Mesothelial cell of epicardium (in vitro differentiated cells): ENCODE results near the gene ADAMTSL1. TPM values are rescaled to one million over a fixed set of nuclear protein-coding genes. Genes with fewer than 3 reads are reported as not detected.

ENCODE experiments used
- DNase-seq, 2 experiments: peaks; one replicate each; pipeline ENCODE4 v3.0.0; 2021; ENCODE audit warnings: low spot score in 2 of 2; ENCODE audit not compliant: unreplicated experiment in 2 of 2
- H3K27ac Mint-ChIP-seq: 2 replicates; pipeline ENCODE4 v1.8.0; 2021; ENCODE audit warnings: mixed read lengths
- H3K27me3 Mint-ChIP-seq: 2 replicates; pipeline ENCODE4 v1.8.0; 2021; ENCODE audit warnings: low read depth, mixed read lengths
- H3K36me3 Mint-ChIP-seq: 2 replicates; pipeline ENCODE4 v1.8.0; 2021; ENCODE audit warnings: mixed read lengths
- H3K4me1 Mint-ChIP-seq: 2 replicates; pipeline ENCODE4 v1.8.0; 2021; ENCODE audit warnings: mixed read lengths
- H3K4me3 Mint-ChIP-seq: 2 replicates; pipeline ENCODE4 v1.8.0; 2021; ENCODE audit warnings: mild to moderate bottlenecking, moderate library complexity, mixed read lengths
- H3K9me3 Mint-ChIP-seq: 2 replicates; pipeline ENCODE4 v1.8.0; 2021; ENCODE audit warnings: mixed read lengths
- total RNA-seq: library from RNA; stranded (reverse); gene quantifications from 3 replicates; pipeline ENCODE4 v1.2.1, GENCODE V29; 2021
- TF ChIP-seq, protein P1 (sequence below): fragments of 200-600 bp; sonication (generic); IDR thresholded peaks from one replicate; pipeline ENCODE4 v1.5.0; 2021; ENCODE audit warnings: antibody characterized with exemption; ENCODE audit not compliant: unreplicated experiment

Gene ADAMTSL1
- total RNA-seq, 1 donor from 2014 or later: 48.0 TPM

DNA sequence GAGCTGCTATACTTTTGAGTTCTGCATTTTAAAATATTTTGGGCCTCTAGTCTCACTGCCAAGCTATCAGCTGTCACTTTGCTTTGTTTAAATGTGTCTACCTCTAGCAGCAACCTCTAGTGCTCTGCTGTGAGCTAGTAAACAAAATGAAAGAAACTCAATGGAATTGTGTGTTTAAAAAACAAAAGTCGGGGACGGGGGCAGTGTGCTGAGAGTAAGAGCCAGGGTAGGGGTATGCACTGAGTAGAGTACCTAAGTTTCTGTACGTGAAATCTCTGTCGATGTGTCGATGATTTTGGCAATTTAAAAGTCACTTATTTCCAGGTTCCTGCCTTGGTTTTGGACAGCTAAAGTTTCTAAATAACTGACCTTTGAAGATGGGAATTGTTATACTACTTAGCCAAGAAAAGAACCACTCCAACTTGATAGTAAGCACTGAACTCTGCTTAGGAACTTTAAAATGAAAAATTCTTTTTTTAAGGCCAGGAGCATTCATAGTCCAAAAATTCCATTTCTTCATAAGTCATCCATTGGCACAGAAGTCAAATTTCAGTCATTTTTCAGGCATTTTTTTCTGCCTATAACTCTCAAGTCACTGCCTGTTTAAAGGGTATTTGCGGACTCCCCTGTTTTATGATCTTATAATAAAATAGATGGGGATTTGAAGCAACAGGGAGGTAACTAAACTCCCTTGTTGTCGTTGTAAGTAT is 447.6 kb downstream of the ADAMTSL1 start:
- Mint-ChIP-seq H3K27me3 (no peaks in the 10 kb centered on the region), H3K4me3 (no peak overlapping the region), H3K36me3 (no peaks in the 10 kb centered on the region), H3K9me3 (no peaks in the 10 kb centered on the region), H3K4me1 (peaks cover 8% of the 10 kb centered on the region), H3K27ac (no peak overlapping the region)
- no peak for DNase-seq
- TF ChIP-seq, protein P1, sequence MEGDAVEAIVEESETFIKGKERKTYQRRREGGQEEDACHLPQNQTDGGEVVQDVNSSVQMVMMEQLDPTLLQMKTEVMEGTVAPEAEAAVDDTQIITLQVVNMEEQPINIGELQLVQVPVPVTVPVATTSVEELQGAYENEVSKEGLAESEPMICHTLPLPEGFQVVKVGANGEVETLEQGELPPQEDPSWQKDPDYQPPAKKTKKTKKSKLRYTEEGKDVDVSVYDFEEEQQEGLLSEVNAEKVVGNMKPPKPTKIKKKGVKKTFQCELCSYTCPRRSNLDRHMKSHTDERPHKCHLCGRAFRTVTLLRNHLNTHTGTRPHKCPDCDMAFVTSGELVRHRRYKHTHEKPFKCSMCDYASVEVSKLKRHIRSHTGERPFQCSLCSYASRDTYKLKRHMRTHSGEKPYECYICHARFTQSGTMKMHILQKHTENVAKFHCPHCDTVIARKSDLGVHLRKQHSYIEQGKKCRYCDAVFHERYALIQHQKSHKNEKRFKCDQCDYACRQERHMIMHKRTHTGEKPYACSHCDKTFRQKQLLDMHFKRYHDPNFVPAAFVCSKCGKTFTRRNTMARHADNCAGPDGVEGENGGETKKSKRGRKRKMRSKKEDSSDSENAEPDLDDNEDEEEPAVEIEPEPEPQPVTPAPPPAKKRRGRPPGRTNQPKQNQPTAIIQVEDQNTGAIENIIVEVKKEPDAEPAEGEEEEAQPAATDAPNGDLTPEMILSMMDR: no peak

DNA sequence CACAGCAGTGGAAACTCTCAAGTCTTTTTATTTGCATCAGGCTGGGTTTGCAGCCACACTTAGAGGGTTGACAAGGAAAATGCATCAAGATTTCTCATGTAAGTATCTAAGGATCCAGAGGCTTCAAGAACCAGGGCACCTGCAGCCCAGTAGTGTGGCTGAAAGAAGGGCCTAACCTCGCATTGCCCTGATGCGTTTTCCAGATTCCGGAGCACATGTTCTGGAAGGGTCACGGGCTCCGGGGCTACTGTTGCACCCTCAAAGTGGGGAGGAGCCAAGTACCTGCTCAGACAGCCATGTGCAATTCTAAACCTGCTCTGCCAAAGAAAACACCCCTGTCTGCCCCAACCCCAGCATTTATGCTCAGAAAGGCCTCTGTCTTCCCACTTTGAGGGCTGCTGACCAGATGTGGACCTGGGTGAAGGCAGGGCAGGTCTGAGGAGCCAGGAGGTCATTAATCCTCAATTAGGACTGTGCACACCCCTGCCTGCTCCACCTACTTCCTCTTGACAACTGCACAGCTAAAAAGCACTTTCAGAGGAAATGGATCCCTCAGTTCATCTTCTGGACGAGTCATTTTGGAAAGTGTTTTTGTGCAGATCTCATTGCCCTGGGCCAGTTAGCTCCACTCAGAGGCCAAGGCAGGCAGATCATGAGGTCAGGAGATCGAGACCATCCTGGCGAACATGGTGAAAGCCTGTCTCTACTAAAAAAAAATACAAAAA is 448.4 kb downstream of the ADAMTSL1 start:
- Mint-ChIP-seq H3K4me1 (peaks cover 8% of the 10 kb centered on the region), H3K27ac (no peak overlapping the region), H3K4me3 (no peak overlapping the region), H3K27me3 (no peaks in the 10 kb centered on the region), H3K9me3 (no peaks in the 10 kb centered on the region), H3K36me3 (no peaks in the 10 kb centered on the region)
- TF ChIP-seq, protein P1: no peak
- no peak for DNase-seq

DNA sequence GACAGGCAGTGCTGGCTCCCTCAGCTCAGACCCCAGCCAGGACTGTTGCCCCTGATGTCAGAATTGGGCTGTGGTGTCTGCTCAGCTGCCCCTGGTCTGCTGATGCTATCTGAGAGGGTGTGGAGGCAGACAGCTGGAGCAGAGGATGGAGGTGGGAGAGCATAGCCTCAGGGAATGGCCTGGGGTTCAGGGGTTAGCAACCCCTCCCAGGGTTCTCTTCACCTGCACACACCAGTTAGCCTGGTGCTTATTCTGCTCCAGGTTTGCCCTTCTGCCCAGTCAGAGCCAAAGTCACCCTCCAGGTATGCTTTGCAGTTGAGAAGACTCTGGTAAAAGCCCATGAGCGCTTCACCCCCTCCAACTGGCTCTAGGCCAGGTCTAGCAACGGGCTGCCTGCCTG is 449.2 kb downstream of the ADAMTSL1 start:
- TF ChIP-seq, protein P1: no peak
- H3K4me3 Mint-ChIP-seq: no peak overlapping the region
- H3K27me3 Mint-ChIP-seq: no peaks in the 10 kb centered on the region
- peaks cover 8% of the 10 kb centered on the region for H3K4me1 Mint-ChIP-seq
- H3K36me3 Mint-ChIP-seq: no peaks in the 10 kb centered on the region
- no peak for DNase-seq
- H3K27ac Mint-ChIP-seq: no peak overlapping the region
- no peaks in the 10 kb centered on the region for H3K9me3 Mint-ChIP-seq

DNA sequence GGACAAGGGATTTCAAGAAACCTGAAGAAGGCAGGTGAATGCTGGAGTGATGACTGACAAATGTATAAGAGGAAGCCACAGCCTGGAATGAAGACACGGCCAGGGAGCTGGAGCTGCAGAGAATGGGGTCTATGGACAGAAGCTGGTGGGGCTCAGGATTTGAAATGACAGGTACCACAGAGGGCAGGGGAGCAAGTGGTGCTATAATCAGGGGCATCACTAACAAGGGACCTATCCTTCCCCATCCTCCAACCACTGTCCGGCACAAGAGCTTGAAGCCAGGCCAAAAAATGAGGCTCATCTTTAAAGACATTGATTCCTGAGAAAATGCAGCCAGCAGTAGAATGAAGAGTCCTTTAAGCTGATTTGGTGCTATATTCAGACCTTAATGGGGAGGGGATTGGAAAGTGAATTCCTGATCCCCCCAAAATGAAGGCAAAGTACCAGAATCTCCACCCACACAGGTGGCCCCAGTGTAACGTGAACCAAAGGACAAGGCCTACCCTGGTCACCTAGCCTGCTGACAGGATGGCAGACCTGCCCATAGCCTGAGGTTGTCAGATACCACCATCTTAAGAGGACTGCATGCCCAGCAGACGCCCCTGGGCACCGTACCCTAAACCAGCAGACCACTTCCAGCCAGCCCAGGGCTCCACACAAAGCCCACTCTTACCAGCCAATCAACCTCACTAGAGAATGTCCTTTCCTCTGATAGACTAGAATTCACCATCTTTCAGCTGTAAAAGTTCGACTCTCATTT is 449.9 kb downstream of the ADAMTSL1 start:
- DNase-seq: no peak
- H3K4me3 Mint-ChIP-seq: no peak overlapping the region
- TF ChIP-seq, protein P1: no peak
- no peaks in the 10 kb centered on the region for H3K27me3 Mint-ChIP-seq
- H3K36me3 Mint-ChIP-seq: no peaks in the 10 kb centered on the region
- H3K4me1 Mint-ChIP-seq: peaks cover 8% of the 10 kb centered on the region
- no peak overlapping the region for H3K27ac Mint-ChIP-seq
- no peaks in the 10 kb centered on the region for H3K9me3 Mint-ChIP-seq

DNA sequence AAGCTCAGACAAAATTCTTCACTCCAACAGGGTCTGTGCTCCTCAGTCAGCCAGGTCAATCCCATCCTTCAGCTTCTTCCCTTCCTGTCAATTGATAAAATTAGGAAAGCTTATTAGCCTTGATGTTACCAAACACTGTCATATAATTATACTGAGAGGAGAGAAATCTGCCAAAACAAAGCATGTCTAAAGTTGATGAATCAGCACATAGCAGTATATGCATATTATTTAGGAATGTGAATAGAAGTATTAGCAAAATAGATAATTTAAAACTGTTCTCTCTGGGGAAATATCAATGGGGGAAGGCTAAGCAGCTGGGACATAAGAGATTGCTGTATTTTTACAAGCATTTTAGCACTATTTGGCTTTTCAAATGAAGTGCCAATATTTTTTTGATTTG is 451.9 kb downstream of the ADAMTSL1 start:
- TF ChIP-seq, protein P1: no peak
- H3K27me3 Mint-ChIP-seq: no peaks in the 10 kb centered on the region
- H3K9me3 Mint-ChIP-seq: no peaks in the 10 kb centered on the region
- H3K4me3 Mint-ChIP-seq: no peak overlapping the region
- H3K27ac Mint-ChIP-seq: no peak overlapping the region
- H3K36me3 Mint-ChIP-seq: no peaks in the 10 kb centered on the region
- no peak for DNase-seq
- H3K4me1 Mint-ChIP-seq: peaks cover 8% of the 10 kb centered on the region
